ENCODE results near the gene CD79A.

GRCh38 chr19:41876847-41877832, at the start of gene CD79A:
- no peak for TF ChIP-seq POLR2A (IDR thresholded peaks at IDR 0.05)
- TF ChIP-seq CTCF (IDR thresholded peaks at IDR 0.05), result no peak

Measured in heart left ventricle (tissue), 13 donors.